HG03045 (cell line): ENCODE data around the gene HIP1.
A peak's percentile ranks its signal among the peaks of the same experiment; 100 is the strongest.
"Not testable (repeated sequence)": the region's sequence is repeated elsewhere in the genome, so short reads cannot be mapped to it uniquely, and the experiment has no call there.

Source experiments
- ATAC-seq: cut with Tn5 transposase; IDR thresholded peaks from one replicate; pipeline ENCODE4 v1.9.1; 2021; ENCODE audit warnings: mild to moderate bottlenecking, moderate library complexity; ENCODE audit not compliant: unreplicated experiment

HIP1 gene

GRCh38 chr7:75536491-75536890 lies 202.2 kb downstream of the HIP1 start:
- no peak for ATAC-seq

GRCh38 chr7:75534727-75535307 lies 203.9 kb downstream of the HIP1 start:
- ATAC-seq = no peak

- no peak for ATAC-seq
Observed at GRCh38 chr7:75533926-75534325, 204.8 kb downstream of the HIP1 start.

GRCh38 chr7:75532639-75533038 lies 206.1 kb downstream of the HIP1 start:
- ATAC-seq = no peak

GRCh38 chr7:75531359-75531821 lies 207.4 kb downstream of the HIP1 start:
- ATAC-seq = no peak

GRCh38 chr7:75527224-75527722 lies 211.5 kb downstream of the HIP1 start:
- ATAC-seq = not testable (repeated sequence)

GRCh38 chr7:75521727-75522126 lies 217.0 kb downstream of the HIP1 start:
- ATAC-seq = not testable (repeated sequence)

GRCh38 chr7:75518842-75519241 lies 219.9 kb downstream of the HIP1 start:
- not testable (repeated sequence) for ATAC-seq

- ATAC-seq = not testable (repeated sequence)
Observed at GRCh38 chr7:75509033-75509432, 229.7 kb downstream of the HIP1 start.

GRCh38 chr7:75492020-75492419 lies 246.7 kb downstream of the HIP1 start, which contains the start of gene SPDYE5:
SPDYE5 (plus strand) TSS chr7:75492320; CDS start chr7:75494048, 1,728 bp downstream.
- ATAC-seq = not testable (repeated sequence)

GRCh38 chr7:75485979-75486643 lies 252.6 kb downstream of the HIP1 start, which contains the start of gene POM121C:
POM121C (minus strand) TSS chr7:75486299; CDS start chr7:75441496, 44,803 bp downstream.
- ATAC-seq = peak; percentile 99

GRCh38 chr7:75485355-75485978 lies 253.3 kb downstream of the HIP1 start:
- ATAC-seq = peak; percentile 6
